GM18858 (cell line): Measurements from ENCODE around the gene NR6A1.

Experiments
- ATAC-seq: cut with Tn5 transposase; IDR thresholded peaks from one replicate; pipeline ENCODE4 v1.9.1; 2021; ENCODE audit not compliant: unreplicated experiment

NR6A1 gene

GRCh38 chr9:124771021-124771866, at the start of gene NR6A1:
NR6A1 (minus strand) TSS chr9:124771311.
- ATAC-seq: peak; percentile 68

GRCh38 chr9:124818431-124819281, 47.5 kb upstream of the NR6A1 start:
- ATAC-seq: no peak

- no peak for ATAC-seq
Observed at GRCh38 chr9:124815601-124816000, 44.5 kb upstream of the NR6A1 start.

- ATAC-seq: no peak
Observed at GRCh38 chr9:124814164-124814535, 43.0 kb upstream of the NR6A1 start.

GRCh38 chr9:124813501-124814163, 42.5 kb upstream of the NR6A1 start:
- ATAC-seq: no peak

- ATAC-seq: no peak
Observed at GRCh38 chr9:124813041-124813440, 41.9 kb upstream of the NR6A1 start.

- ATAC-seq: no peak
Observed at GRCh38 chr9:124812441-124812876, 41.3 kb upstream of the NR6A1 start.

- no peak for ATAC-seq
Observed at GRCh38 chr9:124810663-124811355, 39.7 kb upstream of the NR6A1 start.

- no peak for ATAC-seq
Observed at GRCh38 chr9:124809741-124810500, 38.8 kb upstream of the NR6A1 start.

- no peak for ATAC-seq
Observed at GRCh38 chr9:124809211-124809610, 38.1 kb upstream of the NR6A1 start.

- ATAC-seq: no peak
Observed at GRCh38 chr9:124808246-124808956, 37.3 kb upstream of the NR6A1 start.

GRCh38 chr9:124805186-124805585, 34.1 kb upstream of the NR6A1 start:
- ATAC-seq: no peak

GRCh38 chr9:124803911-124804310, 32.8 kb upstream of the NR6A1 start:
- ATAC-seq: no peak

- no peak for ATAC-seq
Observed at GRCh38 chr9:124802426-124802825, 31.3 kb upstream of the NR6A1 start.

GRCh38 chr9:124801356-124801755, 30.2 kb upstream of the NR6A1 start:
- ATAC-seq: no peak

- no peak for ATAC-seq
Observed at GRCh38 chr9:124800306-124801259, 29.5 kb upstream of the NR6A1 start.

GRCh38 chr9:124799274-124800006, 28.3 kb upstream of the NR6A1 start:
- ATAC-seq: no peak
